DND-41 (cell line): ENCODE measurements around the gene SYT3.

ENCODE experiments used
- ATAC-seq: fragments of 200-7000 bp; cut with Tn5 transposase; 3 replicates; pipeline ENCODE4 v1.9.1; 2021; ENCODE audit warnings: low read depth; ENCODE audit not compliant: insufficient read depth
- DNase-seq: peaks from one replicate; pipeline ENCODE4 v3.0.0-alpha.2; 2020
- H2AFZ ChIP-seq: 2 replicates; pipeline ENCODE4 v1.6.0; 2012; ENCODE audit warnings: low read depth, low read length
- H3K27ac ChIP-seq: 2 replicates; pipeline ENCODE4 v1.5.1; 2012; ENCODE audit warnings: low read length, inconsistent platforms
- H3K27me3 ChIP-seq: fragments of 200-600 bp; sonication (generic); 2 replicates; pipeline ENCODE4 v1.6.0; 2012; ENCODE audit warnings: low read length, mild to moderate bottlenecking, inconsistent platforms; ENCODE audit not compliant: insufficient read depth, poor library complexity
- H3K36me3 ChIP-seq: 2 replicates; pipeline ENCODE4 v1.5.1; 2012; ENCODE audit warnings: low read length, inconsistent platforms; ENCODE audit not compliant: insufficient read depth
- H3K4me1 ChIP-seq: 2 replicates; pipeline ENCODE4 v1.5.1; 2012; ENCODE audit warnings: mild to moderate bottlenecking, low read length; ENCODE audit not compliant: insufficient read depth
- H3K4me2 ChIP-seq: 2 replicates; pipeline ENCODE4 v1.6.0; 2012; ENCODE audit warnings: mild to moderate bottlenecking, moderate library complexity, low read length, inconsistent platforms; ENCODE audit not compliant: insufficient read depth
- H3K4me3 ChIP-seq, 2 experiments: fragments of 200-600 bp in 1 of 2; shearing (Covaris generic) in 1 of 2; 2 replicates each; pipeline ENCODE4 v1.5.1; 2012 to 2016; ENCODE audit warnings: inconsistent platforms in 2 of 2, low read length in 2 of 2, mild to moderate bottlenecking in 2 of 2, low read depth in 1 of 2, moderate library complexity in 1 of 2
- H3K79me2 ChIP-seq: 2 replicates; pipeline ENCODE4 v1.6.0; 2012; ENCODE audit warnings: low read length, inconsistent platforms; ENCODE audit not compliant: insufficient read depth
- H3K9ac ChIP-seq: 2 replicates; pipeline ENCODE4 v1.6.0; 2012; ENCODE audit warnings: low read depth, mild to moderate bottlenecking, inconsistent platforms, low read length, moderate library complexity
- H3K9me3 ChIP-seq: 2 replicates; pipeline ENCODE4 v1.5.1; 2012; ENCODE audit warnings: low read length, moderate library complexity, mild to moderate bottlenecking, inconsistent platforms; ENCODE audit not compliant: insufficient read depth, severe bottlenecking
- H4K20me1 ChIP-seq: 2 replicates; pipeline ENCODE4 v1.6.0; 2012; ENCODE audit warnings: low read length; ENCODE audit not compliant: insufficient read depth
- EZH2 ChIP-seq: IDR thresholded peaks from 3 replicates; pipeline ENCODE4 v1.6.1; 2012; ENCODE audit warnings: borderline replicate concordance, low read depth, mild to moderate bottlenecking, moderate library complexity, low read length, inconsistent platforms; ENCODE audit not compliant: severe bottlenecking
- TF ChIP-seq, protein P1 (sequence below): IDR thresholded peaks from 2 replicates; pipeline ENCODE4 v1.5.1; 2012; ENCODE audit warnings: borderline replicate concordance, low read length, moderate library complexity, mild to moderate bottlenecking; ENCODE audit not compliant: poor library complexity, severe bottlenecking; ENCODE audit errors: extremely low read depth

SYT3 gene

DNA sequence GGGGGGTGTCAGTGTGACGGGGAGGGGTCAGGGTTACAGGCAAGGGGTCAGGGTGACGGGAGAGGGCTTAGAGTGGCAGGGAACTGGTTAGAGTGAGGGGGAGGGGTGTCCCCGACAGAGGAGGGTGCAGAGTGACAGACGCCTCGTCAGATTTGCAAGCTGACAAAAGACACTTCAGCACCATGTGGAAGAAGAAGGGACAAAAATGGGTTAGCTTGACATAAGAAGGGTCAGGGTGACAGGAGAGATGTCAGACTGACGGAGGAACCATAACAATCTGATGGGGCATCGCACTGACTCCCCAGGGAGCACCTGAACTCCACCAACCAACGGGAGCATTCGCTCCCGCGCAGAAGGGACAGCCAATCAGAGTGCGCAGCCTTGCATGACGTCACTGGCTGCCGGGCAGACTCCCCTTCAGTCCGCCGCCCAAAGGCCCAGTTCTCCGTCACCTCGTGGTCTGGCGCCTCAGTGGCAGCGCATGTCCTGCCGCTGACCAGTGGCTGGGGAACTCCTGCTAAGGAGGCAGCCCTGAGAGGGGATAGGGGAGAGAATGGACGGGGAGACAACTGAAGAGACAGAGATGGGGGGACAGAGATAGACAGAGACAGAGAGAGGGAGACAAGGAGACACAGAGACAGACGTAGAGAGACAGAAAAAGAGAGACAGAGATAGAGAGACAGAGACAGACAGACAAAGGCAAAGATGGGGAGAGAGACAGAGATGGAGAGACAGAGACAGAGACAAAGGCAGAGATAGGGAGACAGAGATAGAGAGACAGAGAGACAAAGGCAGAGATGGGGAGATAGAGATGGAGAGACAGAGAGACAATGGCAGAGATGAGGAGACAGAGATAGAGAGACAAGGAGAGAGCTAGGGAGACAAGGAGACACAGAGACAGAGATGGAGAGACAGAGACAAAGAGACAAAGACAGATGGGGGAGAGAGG is 39.8 kb upstream of the SYT3 start:
- Histone ChIP-seq H3K27me3 (no peaks in the 10 kb centered on the region), H2AFZ (no peak overlapping the region), H3K4me3 (no peak overlapping the region), H3K9ac (no peak overlapping the region), H3K4me2 (no peak overlapping the region), H3K9me3 (no peaks in the 10 kb centered on the region), H3K27ac (no peak overlapping the region), H3K36me3 (no peaks in the 10 kb centered on the region), H3K79me2 (no peaks in the 10 kb centered on the region), H4K20me1 (no peaks in the 10 kb centered on the region), H3K4me1 (no peaks in the 10 kb centered on the region)
- TF ChIP-seq, protein P1, sequence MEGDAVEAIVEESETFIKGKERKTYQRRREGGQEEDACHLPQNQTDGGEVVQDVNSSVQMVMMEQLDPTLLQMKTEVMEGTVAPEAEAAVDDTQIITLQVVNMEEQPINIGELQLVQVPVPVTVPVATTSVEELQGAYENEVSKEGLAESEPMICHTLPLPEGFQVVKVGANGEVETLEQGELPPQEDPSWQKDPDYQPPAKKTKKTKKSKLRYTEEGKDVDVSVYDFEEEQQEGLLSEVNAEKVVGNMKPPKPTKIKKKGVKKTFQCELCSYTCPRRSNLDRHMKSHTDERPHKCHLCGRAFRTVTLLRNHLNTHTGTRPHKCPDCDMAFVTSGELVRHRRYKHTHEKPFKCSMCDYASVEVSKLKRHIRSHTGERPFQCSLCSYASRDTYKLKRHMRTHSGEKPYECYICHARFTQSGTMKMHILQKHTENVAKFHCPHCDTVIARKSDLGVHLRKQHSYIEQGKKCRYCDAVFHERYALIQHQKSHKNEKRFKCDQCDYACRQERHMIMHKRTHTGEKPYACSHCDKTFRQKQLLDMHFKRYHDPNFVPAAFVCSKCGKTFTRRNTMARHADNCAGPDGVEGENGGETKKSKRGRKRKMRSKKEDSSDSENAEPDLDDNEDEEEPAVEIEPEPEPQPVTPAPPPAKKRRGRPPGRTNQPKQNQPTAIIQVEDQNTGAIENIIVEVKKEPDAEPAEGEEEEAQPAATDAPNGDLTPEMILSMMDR = no peak
- no peak for TF ChIP-seq EZH2
- DNase-seq (peak; percentile 63), ATAC-seq (peak; percentile 80)

- Histone ChIP-seq H3K4me3 (no peak overlapping the region), H3K4me1 (no peaks in the 10 kb centered on the region), H3K36me3 (no peaks in the 10 kb centered on the region), H2AFZ (no peak overlapping the region), H4K20me1 (no peaks in the 10 kb centered on the region), H3K4me2 (no peak overlapping the region), H3K27me3 (no peaks in the 10 kb centered on the region), H3K79me2 (no peaks in the 10 kb centered on the region), H3K9ac (no peak overlapping the region), H3K9me3 (no peaks in the 10 kb centered on the region), H3K27ac (no peak overlapping the region)
- no peak for DNase-seq
- TF ChIP-seq, protein P1 = no peak
- TF ChIP-seq EZH2 = no peak
- no peak for ATAC-seq
Observed at GRCh38 chr19:50678323-50678722, 38.6 kb upstream of the SYT3 start.

DNA sequence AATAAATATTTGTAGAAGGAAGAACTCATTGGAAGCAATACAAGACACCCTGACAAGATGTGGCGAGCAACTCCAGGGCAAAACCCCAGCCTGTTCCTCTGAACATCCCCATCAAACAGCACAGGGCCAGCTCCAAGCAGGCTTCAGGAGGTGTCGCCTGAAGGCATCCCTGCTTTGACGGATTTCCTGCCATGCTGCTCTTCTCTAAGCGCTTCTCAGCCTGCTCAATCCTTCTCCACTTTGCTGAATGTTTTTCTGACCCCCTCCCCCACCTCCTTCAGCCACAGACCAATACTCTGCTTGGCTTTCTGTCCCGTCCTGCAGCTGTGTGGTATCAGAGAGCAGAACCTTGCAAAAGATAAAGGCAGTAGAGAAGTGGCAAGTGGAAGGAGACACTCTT is 38.0 kb upstream of the SYT3 start:
- no peak for TF ChIP-seq EZH2
- TF ChIP-seq, protein P1 = no peak
- Histone ChIP-seq H2AFZ (no peak overlapping the region), H3K9ac (no peak overlapping the region), H3K27ac (no peak overlapping the region), H3K9me3 (no peaks in the 10 kb centered on the region), H3K4me1 (no peaks in the 10 kb centered on the region), H3K4me3 (no peak overlapping the region), H4K20me1 (no peaks in the 10 kb centered on the region), H3K79me2 (no peaks in the 10 kb centered on the region), H3K27me3 (no peaks in the 10 kb centered on the region), H3K4me2 (no peak overlapping the region), H3K36me3 (no peaks in the 10 kb centered on the region)
- DNase-seq (no peak), ATAC-seq (no peak)
